Measurements from ENCODE around the gene CTNNAL1. TPM values are rescaled to one million over a fixed set of nuclear protein-coding genes. Genes with fewer than 3 reads are reported as not detected.
"Not testable (repeated sequence)": the region's sequence is repeated elsewhere in the genome, so short reads cannot be mapped to it uniquely, and the experiment has no call there.

The CTNNAL1 gene
- total and polyA plus RNA-seq, 9 of the 15 experiments (the other 6 are each of a cell fraction or from before 2014, with no cell fraction given): 23.2 to 78.0 (median 46.7) TPM

- ChIA-PET CTCF (ENCODE audit: low intra/inter-chr PET ratio) (no interaction called here), POLR2A (interaction anchor here (1.3 kb wide), 1 partner anchor 9 kb away, joined by 3 read pairs; no protein-coding TSS in a partner anchor)
Observed at GRCh38 chr9:109060191-109060590, 46.9 kb upstream of the CTNNAL1 start.

GRCh38 chr9:109053121-109053520 is 39.8 kb upstream of the CTNNAL1 start:
- in situ Hi-C loops (cut with MboI); ATAC-seq; CTCF ChIA-PET (ENCODE audit: low intra/inter-chr PET ratio); FAIRE-seq; H3K27me3 ChIP-seq (ENCODE audit: control insufficient read depth in 2 of 2, insufficient read depth in 2 of 2, low read length in 2 of 2); DNase-seq (ENCODE audit: extremely low read depth in 1 of 4, low spot score in 3 of 4); H3K27ac ChIP-seq (ENCODE audit: extremely low read depth, low read depth, low read length); H4K20me1 ChIP-seq (replicated peaks; ENCODE audit: control insufficient read depth, insufficient read depth, low read length); H3K4me3 ChIP-seq; H3K4me2 ChIP-seq (ENCODE audit: insufficient read depth, low read length); H3K9ac ChIP-seq (ENCODE audit: insufficient read depth in 1 of 2, low read depth in 2 of 2, low read length in 2 of 2); POLR2A ChIA-PET; BruUV-seq (replicated peaks); H3K9me3 ChIP-seq (replicated peaks; ENCODE audit: control insufficient read depth, insufficient read depth, low read depth, low read length); H3K4me1 ChIP-seq (replicated peaks in 1 of 2; ENCODE audit: control insufficient read depth in 2 of 2, insufficient read depth in 2 of 2, low read length in 2 of 2); H3K79me2 ChIP-seq (ENCODE audit: control insufficient read depth, insufficient read depth, low read length); H3K9me1 ChIP-seq (ENCODE audit: control insufficient read depth, insufficient read depth, low read length); intact Hi-C loops (cut with micrococcal nuclease); H2AFZ ChIP-seq (ENCODE audit: low read depth, low read length): not testable (repeated sequence)
- WGBS (ENCODE audit: insufficient coverage, low coverage, missing lambda C conversion rate): 96% methylated on average over 4 of the region's 4 CpGs
- H3K36me3 ChIP-seq (ENCODE audit: control insufficient read depth, insufficient read depth, low read length): peaks cover 87% of the 10 kb centered on the region

More at GRCh38 chr9:109060191-109060590, 46.9 kb upstream of the CTNNAL1 start:
- Histone ChIP-seq H3K4me3 (no peak overlapping the region), H3K27me3 (ENCODE audit: control insufficient read depth in 2 of 2, insufficient read depth in 2 of 2, low read length in 2 of 2) (no peaks in the 10 kb centered on the region), H3K36me3 (ENCODE audit: control insufficient read depth, insufficient read depth, low read length) (peaks cover 80% of the 10 kb centered on the region), H2AFZ (ENCODE audit: low read depth, low read length) (no peak overlapping the region), H3K4me2 (ENCODE audit: insufficient read depth, low read length) (no peak overlapping the region), H3K9me1 (ENCODE audit: control insufficient read depth, insufficient read depth, low read length) (no peaks in the 10 kb centered on the region), H4K20me1 (replicated peaks; ENCODE audit: control insufficient read depth, insufficient read depth, low read length) (no peaks in the 10 kb centered on the region), H3K27ac (ENCODE audit: extremely low read depth, low read depth, low read length) (no peak overlapping the region), H3K79me2 (ENCODE audit: control insufficient read depth, insufficient read depth, low read length) (no peaks in the 10 kb centered on the region), H3K4me1 (replicated peaks in 1 of 2; ENCODE audit: control insufficient read depth in 2 of 2, insufficient read depth in 2 of 2, low read length in 2 of 2) (no peaks in the 10 kb centered on the region), H3K9ac (ENCODE audit: insufficient read depth in 1 of 2, low read depth in 2 of 2, low read length in 2 of 2) (no peak overlapping the region), H3K9me3 (replicated peaks; ENCODE audit: control insufficient read depth, insufficient read depth, low read depth, low read length) (no peaks in the 10 kb centered on the region)
- no TSS peak for BruUV-seq (replicated peaks)
- intact Hi-C loops (cut with micrococcal nuclease) (no loop called here), in situ Hi-C loops (cut with MboI) (no loop called here)
- ATAC-seq (no peak), DNase-seq (ENCODE audit: extremely low read depth in 1 of 4, low spot score in 3 of 4) (no peak), FAIRE-seq (no peak)
- no peak for TF ChIP-seq NCOA1 (IDR thresholded peaks at IDR 0.05; ENCODE audit: low read depth)
- TF ChIP-seq ZNF57 (CRISPR knock-in tag; IDR thresholded peaks at IDR 0.05): no peak
- TF ChIP-seq ZBTB8A (IDR thresholded peaks at IDR 0.05; ENCODE audit: partially characterized antibody): no peak
- no peak for TF ChIP-seq MCM3 (IDR thresholded peaks at IDR 0.05)
- no peak for TF ChIP-seq ZNF561 (CRISPR knock-in tag; conservative IDR thresholded peaks at IDR 0.05)
- TF ChIP-seq SETDB1 (IDR thresholded peaks at IDR 0.05; ENCODE audit: low read length): no peak
- TF ChIP-seq ZNF174 (CRISPR knock-in tag; IDR thresholded peaks at IDR 0.05): no peak
- no peak for TF ChIP-seq ZSCAN29 (IDR thresholded peaks at IDR 0.05)
- no peak for TF ChIP-seq CSDE1 (IDR thresholded peaks at IDR 0.05)
- TF ChIP-seq BRD4 (IDR thresholded peaks at IDR 0.05): no peak
- no peak for TF ChIP-seq SMARCE1 (IDR thresholded peaks at IDR 0.05)
- TF ChIP-seq HDAC2 (IDR thresholded peaks at IDR 0.05): no peak
- TF ChIP-seq MXI1 (IDR thresholded peaks at IDR 0.05; ENCODE audit: low read depth, low read length): no peak
- TF ChIP-seq SRF (CRISPR knock-in tag; IDR thresholded peaks at IDR 0.05): no peak
- 94% methylated on average over 3 of the region's 3 CpGs for WGBS (ENCODE audit: insufficient coverage, low coverage, missing lambda C conversion rate)
